ENCODE data around the gene ZFP64. TPM values are rescaled to one million over a fixed set of nuclear protein-coding genes. Genes with fewer than 3 reads are reported as not detected.

Gene ZFP64
- total RNA-seq, 4 donors from 2014 or later: 13.2 to 16.3 (median 13.4) TPM

- no peak overlapping the region for H3K4me3 ChIP-seq (replicated peaks in 1 of 3)
- no peaks in the 10 kb centered on the region for H3K9me3 ChIP-seq
- WGBS, 2 donors: 82 to 85% methylated on average over 4 of the region's 4 CpGs
- peaks cover 0 to 4% of the 10 kb centered on the region in 2 donors for H3K36me3 ChIP-seq
- no peak for DNase-seq
- no peaks in the 10 kb centered on the region for H3K27me3 ChIP-seq
- intact Hi-C loops (cut with DNase I): no loop called here
- peaks cover 0 to 7% of the 10 kb centered on the region in 2 donors for H3K4me1 ChIP-seq
- TF ChIP-seq CTCF (IDR thresholded peaks at IDR 0.05) (no peak), POLR2A (IDR thresholded peaks at IDR 0.05) (no peak)
- no peak overlapping the region for H3K27ac ChIP-seq
These were observed 12.0 kb downstream of the ZFP64 start for GRCh38 chr20:52179331-52180179.

GRCh38 chr20:52178691-52179090 lies 12.9 kb downstream of the ZFP64 start:
- H3K4me3 ChIP-seq (replicated peaks in 1 of 3): no peak overlapping the region
- TF ChIP-seq CTCF (IDR thresholded peaks at IDR 0.05) (no peak), POLR2A (IDR thresholded peaks at IDR 0.05) (no peak)
- no peaks in the 10 kb centered on the region for H3K9me3 ChIP-seq
- H3K4me1 ChIP-seq: peaks cover 0 to 7% of the 10 kb centered on the region in 2 donors
- no peaks in the 10 kb centered on the region for H3K27me3 ChIP-seq
- intact Hi-C loops (cut with DNase I): no loop called here
- peaks cover 0 to 1% of the 10 kb centered on the region in 2 donors for H3K36me3 ChIP-seq
- DNase-seq: no peak
- 58 to 66% methylated on average over 3 of the region's 3 CpGs for WGBS, 2 donors
- no peak overlapping the region for H3K27ac ChIP-seq

- DNase-seq: no peak
- WGBS, 2 donors: 98 to 99% methylated on average over 15 to 18 of the region's 18 CpGs
- Histone ChIP-seq H3K27me3 (no peaks in the 10 kb centered on the region), H3K27ac (no peak overlapping the region), H3K4me1 (peaks cover 0 to 7% of the 10 kb centered on the region in 2 donors), H3K36me3 (no peaks in the 10 kb centered on the region), H3K9me3 (no peaks in the 10 kb centered on the region), H3K4me3 (replicated peaks in 1 of 3) (no peak overlapping the region)
- no peak for TF ChIP-seq POLR2A (IDR thresholded peaks at IDR 0.05)
- TF ChIP-seq CTCF (IDR thresholded peaks at IDR 0.05): no peak
- intact Hi-C loops (cut with DNase I): no loop called here
These were observed 15.7 kb downstream of the ZFP64 start for GRCh38 chr20:52175840-52176239.

- H3K27me3 ChIP-seq: no peaks in the 10 kb centered on the region
- no peaks in the 10 kb centered on the region for H3K9me3 ChIP-seq
- WGBS, 2 donors: 96 to 97% methylated on average over 9 of the region's 9 CpGs
- no peaks in the 10 kb centered on the region for H3K4me1 ChIP-seq
- H3K27ac ChIP-seq: no peak overlapping the region
- TF ChIP-seq CTCF (IDR thresholded peaks at IDR 0.05): no peak
- no peak for TF ChIP-seq POLR2A (IDR thresholded peaks at IDR 0.05)
- DNase-seq: no peak
- no peaks in the 10 kb centered on the region for H3K36me3 ChIP-seq
- intact Hi-C loops (cut with DNase I): no loop called here
- no peak overlapping the region for H3K4me3 ChIP-seq (replicated peaks in 1 of 3)
These were observed 19.1 kb downstream of the ZFP64 start for GRCh38 chr20:52172392-52173047.

- Histone ChIP-seq H3K4me1 (no peaks in the 10 kb centered on the region), H3K9me3 (no peaks in the 10 kb centered on the region), H3K27me3 (no peaks in the 10 kb centered on the region), H3K4me3 (replicated peaks in 1 of 3) (no peak overlapping the region), H3K27ac (no peak overlapping the region), H3K36me3 (no peaks in the 10 kb centered on the region)
- intact Hi-C loops (cut with DNase I): no loop called here
- WGBS, 2 donors: 93 to 97% methylated on average over 8 of the region's 8 CpGs
- no peak for DNase-seq
- TF ChIP-seq CTCF (IDR thresholded peaks at IDR 0.05) (no peak), POLR2A (IDR thresholded peaks at IDR 0.05) (no peak)
These were observed 20.6 kb downstream of the ZFP64 start for GRCh38 chr20:52171025-52171424.

Measured in thyroid gland (tissue), 4 donors.